Nephron (organoid): ENCODE data around the gene MYO1B.

Source experiments
- H3K27ac Mint-ChIP-seq, 3 experiments: 2 replicates each; pipeline ENCODE4 v1.8.0; 2020; ENCODE audit warnings: mixed read lengths in 3 of 3, mild to moderate bottlenecking in 2 of 3, moderate library complexity in 1 of 3
- H3K27me3 Mint-ChIP-seq: 2 replicates; pipeline ENCODE4 v1.8.0; 2021; ENCODE audit warnings: low read depth, mild to moderate bottlenecking, moderate library complexity, mixed read lengths
- H3K36me3 Mint-ChIP-seq: 2 replicates; pipeline ENCODE4 v1.8.0; 2020; ENCODE audit warnings: low read depth, mixed read lengths
- H3K4me1 Mint-ChIP-seq: 2 replicates; pipeline ENCODE4 v1.8.0; 2020; ENCODE audit warnings: mixed read lengths
- H3K4me3 Mint-ChIP-seq, 3 experiments: 2 replicates each; pipeline ENCODE4 v1.8.0; 2020; ENCODE audit warnings: mild to moderate bottlenecking in 3 of 3, mixed read lengths in 3 of 3, moderate library complexity in 2 of 3
- H3K9me3 Mint-ChIP-seq: 2 replicates; pipeline ENCODE4 v1.8.0; 2020; ENCODE audit warnings: mixed read lengths
- TF ChIP-seq, protein P1 (sequence below), 3 experiments: fragments of 200-600 bp; sonication (generic); IDR thresholded peaks; one replicate each; pipeline ENCODE4 v1.5.0; 2021; ENCODE audit warnings: antibody characterized with exemption in 3 of 3; ENCODE audit not compliant: unreplicated experiment in 3 of 3

Gene MYO1B

DNA sequence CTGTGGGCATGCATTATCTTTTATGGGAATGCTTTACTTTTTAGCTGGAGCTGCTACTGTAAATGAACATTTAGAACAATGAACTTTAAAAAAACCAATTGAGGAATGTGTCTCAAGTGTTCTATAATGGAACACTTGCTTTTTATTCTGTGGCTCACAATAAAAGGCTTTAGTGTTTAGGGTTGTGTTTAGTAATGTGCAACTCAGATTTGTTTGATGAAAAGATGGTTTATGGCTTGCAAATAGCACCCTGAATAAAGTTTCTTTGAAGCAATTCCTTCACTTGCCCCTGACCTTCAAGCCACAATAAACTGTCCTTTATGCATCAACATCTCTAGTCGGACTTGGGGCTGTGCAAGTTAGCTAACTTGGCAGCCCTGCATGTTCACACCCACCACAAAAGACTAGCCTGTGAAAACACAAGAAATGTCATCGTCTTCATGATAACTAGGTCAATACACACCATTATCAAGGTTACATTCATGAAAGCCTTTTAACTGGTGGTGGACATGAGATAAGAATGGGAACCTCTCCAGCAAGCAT is 98.7 kb downstream of the MYO1B start:
- Mint-ChIP-seq H3K27ac (no peak overlapping the region), H3K36me3 (peaks cover 55% of the 10 kb centered on the region), H3K4me1 (no peaks in the 10 kb centered on the region), H3K27me3 (no peaks in the 10 kb centered on the region), H3K4me3 (no peak overlapping the region), H3K9me3 (no peaks in the 10 kb centered on the region)
- TF ChIP-seq, protein P1, sequence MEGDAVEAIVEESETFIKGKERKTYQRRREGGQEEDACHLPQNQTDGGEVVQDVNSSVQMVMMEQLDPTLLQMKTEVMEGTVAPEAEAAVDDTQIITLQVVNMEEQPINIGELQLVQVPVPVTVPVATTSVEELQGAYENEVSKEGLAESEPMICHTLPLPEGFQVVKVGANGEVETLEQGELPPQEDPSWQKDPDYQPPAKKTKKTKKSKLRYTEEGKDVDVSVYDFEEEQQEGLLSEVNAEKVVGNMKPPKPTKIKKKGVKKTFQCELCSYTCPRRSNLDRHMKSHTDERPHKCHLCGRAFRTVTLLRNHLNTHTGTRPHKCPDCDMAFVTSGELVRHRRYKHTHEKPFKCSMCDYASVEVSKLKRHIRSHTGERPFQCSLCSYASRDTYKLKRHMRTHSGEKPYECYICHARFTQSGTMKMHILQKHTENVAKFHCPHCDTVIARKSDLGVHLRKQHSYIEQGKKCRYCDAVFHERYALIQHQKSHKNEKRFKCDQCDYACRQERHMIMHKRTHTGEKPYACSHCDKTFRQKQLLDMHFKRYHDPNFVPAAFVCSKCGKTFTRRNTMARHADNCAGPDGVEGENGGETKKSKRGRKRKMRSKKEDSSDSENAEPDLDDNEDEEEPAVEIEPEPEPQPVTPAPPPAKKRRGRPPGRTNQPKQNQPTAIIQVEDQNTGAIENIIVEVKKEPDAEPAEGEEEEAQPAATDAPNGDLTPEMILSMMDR (IDR thresholded peaks at IDR 0.05; ENCODE audit: unreplicated experiment in 3 of 3) = no peak

DNA sequence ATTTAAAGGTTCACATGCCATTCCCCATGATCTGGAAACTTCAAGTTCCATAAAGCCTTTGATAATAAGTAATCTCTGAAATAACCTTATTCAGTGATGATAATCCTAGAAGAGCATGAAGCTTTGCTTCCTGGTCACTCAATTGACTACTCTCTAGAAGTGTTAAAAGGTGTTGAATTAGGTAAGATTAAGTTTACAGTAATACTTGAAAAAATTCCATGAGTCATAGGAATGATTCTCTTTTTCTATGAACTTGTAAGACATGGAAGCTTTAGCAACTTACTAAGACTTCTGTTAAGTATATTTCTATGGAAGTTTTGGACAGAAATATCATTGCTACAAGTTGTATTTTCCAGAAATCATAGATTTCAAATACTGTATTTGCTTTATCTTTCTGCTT is 100.6 kb downstream of the MYO1B start:
- no peak overlapping the region for H3K4me3 Mint-ChIP-seq
- peaks cover 58% of the 10 kb centered on the region for H3K36me3 Mint-ChIP-seq
- TF ChIP-seq, protein P1 (IDR thresholded peaks at IDR 0.05; ENCODE audit: unreplicated experiment in 3 of 3) = no peak
- H3K9me3 Mint-ChIP-seq = no peaks in the 10 kb centered on the region
- H3K27ac Mint-ChIP-seq = no peak overlapping the region
- H3K4me1 Mint-ChIP-seq = peaks cover 6% of the 10 kb centered on the region
- H3K27me3 Mint-ChIP-seq = no peaks in the 10 kb centered on the region

DNA sequence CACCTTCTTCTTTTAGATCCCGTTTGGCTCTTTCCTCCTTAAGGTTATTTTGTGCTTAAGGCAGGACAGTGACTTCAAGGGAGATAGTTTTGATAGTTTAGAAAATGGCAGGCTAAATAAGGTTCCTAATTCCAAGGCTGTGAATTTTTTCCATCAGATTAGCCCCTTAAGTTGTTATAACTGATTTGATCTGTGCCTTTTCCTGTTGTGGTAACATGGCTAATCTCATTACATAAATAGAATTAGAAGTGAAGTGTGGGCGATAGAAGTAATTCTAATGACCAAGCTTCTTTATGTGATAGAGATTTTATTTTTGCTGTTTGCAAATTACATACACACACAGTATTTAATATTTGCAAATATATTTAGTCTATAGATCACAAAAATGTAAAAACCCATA is 102.0 kb downstream of the MYO1B start:
- Mint-ChIP-seq H3K36me3 (peaks cover 53% of the 10 kb centered on the region), H3K27ac (no peak overlapping the region), H3K27me3 (no peaks in the 10 kb centered on the region), H3K4me3 (no peak overlapping the region), H3K4me1 (peaks cover 6% of the 10 kb centered on the region), H3K9me3 (no peaks in the 10 kb centered on the region)
- TF ChIP-seq, protein P1 (IDR thresholded peaks at IDR 0.05; ENCODE audit: unreplicated experiment in 3 of 3) = no peak

DNA sequence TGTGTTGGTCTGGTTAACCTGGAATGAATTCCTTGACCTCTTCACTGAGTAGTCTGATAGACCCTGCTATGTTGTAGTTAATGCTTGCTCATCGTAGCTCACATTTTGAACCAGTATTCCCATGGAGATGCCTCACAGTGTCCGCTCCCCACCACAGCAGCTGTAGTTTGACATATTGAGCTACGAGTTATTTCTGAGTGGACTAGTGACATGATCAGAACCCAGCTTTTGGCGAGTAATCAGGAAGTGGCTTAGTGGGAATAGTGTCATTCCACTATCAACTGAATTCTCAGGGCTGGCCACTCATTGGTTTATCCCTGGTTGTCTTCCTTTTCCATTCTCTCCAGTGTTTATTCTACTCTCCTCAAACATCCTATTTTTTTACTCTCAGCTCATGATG is 102.7 kb downstream of the MYO1B start:
- Mint-ChIP-seq H3K27me3 (no peaks in the 10 kb centered on the region), H3K4me1 (peaks cover 6% of the 10 kb centered on the region), H3K4me3 (no peak overlapping the region), H3K36me3 (peaks cover 56% of the 10 kb centered on the region), H3K27ac (no peak overlapping the region), H3K9me3 (no peaks in the 10 kb centered on the region)
- TF ChIP-seq, protein P1 (IDR thresholded peaks at IDR 0.05; ENCODE audit: unreplicated experiment in 3 of 3) = no peak

DNA sequence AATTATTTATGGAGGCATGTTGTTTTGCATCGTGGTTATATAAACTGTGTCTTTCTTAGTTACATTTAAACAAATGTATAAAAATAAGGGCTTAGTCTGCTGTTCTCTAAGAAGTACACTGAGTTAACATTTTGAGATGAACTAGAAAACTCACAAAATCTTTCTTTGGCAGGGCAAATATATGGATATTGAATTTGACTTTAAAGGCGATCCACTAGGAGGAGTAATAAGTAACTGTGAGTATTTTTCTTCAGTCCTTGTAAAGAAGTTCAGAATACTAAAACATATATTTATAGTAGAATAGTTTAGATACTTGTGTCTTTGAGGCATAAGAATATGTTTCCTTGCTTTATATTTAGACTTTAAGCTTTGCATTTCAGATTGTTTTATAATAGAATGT is 104.8 kb downstream of the MYO1B start:
- Mint-ChIP-seq H3K9me3 (no peaks in the 10 kb centered on the region), H3K4me3 (no peak overlapping the region), H3K27ac (peak overlapping the region in 1 of 3 experiments; percentile 63), H3K4me1 (peaks cover 6% of the 10 kb centered on the region), H3K27me3 (no peaks in the 10 kb centered on the region), H3K36me3 (peaks cover 50% of the 10 kb centered on the region)
- TF ChIP-seq, protein P1 (IDR thresholded peaks at IDR 0.05; ENCODE audit: unreplicated experiment in 3 of 3) = peak in 1 of 3 experiments; percentile 10

DNA sequence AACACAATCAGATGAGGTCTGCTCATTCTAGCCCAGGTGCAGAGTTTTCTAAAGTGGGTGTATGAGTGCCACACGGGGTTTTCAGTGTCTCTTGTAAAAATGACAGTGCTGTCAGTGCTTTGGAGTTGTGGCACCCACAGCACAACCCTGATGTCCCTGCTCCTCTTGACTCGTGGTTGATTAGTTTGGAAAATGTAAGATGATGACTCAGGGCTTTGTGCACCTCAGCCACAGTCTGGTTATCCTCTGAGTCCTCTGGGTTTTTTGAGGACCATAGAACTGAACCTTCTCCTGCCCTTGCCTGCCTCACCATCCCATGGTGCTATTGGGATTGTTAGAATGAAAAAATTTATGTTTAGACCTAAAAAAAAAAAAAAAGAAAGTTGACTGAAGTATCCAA is 105.6 kb downstream of the MYO1B start:
- Mint-ChIP-seq H3K4me1 (peaks cover 6% of the 10 kb centered on the region), H3K27ac (no peak overlapping the region), H3K36me3 (peaks cover 54% of the 10 kb centered on the region), H3K9me3 (no peaks in the 10 kb centered on the region), H3K4me3 (no peak overlapping the region), H3K27me3 (no peaks in the 10 kb centered on the region)
- TF ChIP-seq, protein P1 (IDR thresholded peaks at IDR 0.05; ENCODE audit: unreplicated experiment in 3 of 3) = no peak
